H9 (cell line): Measurements from ENCODE around the gene TRIO. TPM values are rescaled to one million over a fixed set of nuclear protein-coding genes. Genes with fewer than 3 reads are reported as not detected.

Experiments
- DNase-seq: peaks from one replicate; pipeline ENCODE4 v3.0.0-alpha.2; 2017
- H2AFZ ChIP-seq: one replicate; pipeline ENCODE4 v1.6.1; 2013; ENCODE audit warnings: mild to moderate bottlenecking, low read length, control low read depth, moderate library complexity
- H2AK5ac ChIP-seq: 2 replicates; pipeline ENCODE4 v1.6.1; 2013; ENCODE audit warnings: low read length, control low read depth, mixed read lengths; ENCODE audit not compliant: insufficient read length
- H2BK120ac ChIP-seq: one replicate; pipeline ENCODE4 v1.6.1; 2013; ENCODE audit warnings: low read depth, mild to moderate bottlenecking, low read length, control low read depth, inconsistent platforms; ENCODE audit not compliant: poor library complexity, severe bottlenecking
- H2BK12ac ChIP-seq: 2 replicates; pipeline ENCODE4 v1.6.1; 2013; ENCODE audit warnings: low read length, control low read depth, mixed read lengths, low read depth; ENCODE audit not compliant: insufficient read length
- H2BK15ac ChIP-seq: 2 replicates; pipeline ENCODE4 v1.6.1; 2013; ENCODE audit warnings: low read depth, low read length, control low read depth
- H2BK20ac ChIP-seq: one replicate; pipeline ENCODE4 v1.6.1; 2013; ENCODE audit warnings: low read depth, mild to moderate bottlenecking, low read length, control low read depth, inconsistent platforms; ENCODE audit not compliant: poor library complexity, severe bottlenecking
- H2BK5ac ChIP-seq: 2 replicates; pipeline ENCODE4 v1.6.1; 2013; ENCODE audit warnings: low read length, control low read depth, mixed read lengths; ENCODE audit not compliant: insufficient read length
- H3K14ac ChIP-seq: 2 replicates; pipeline ENCODE4 v1.6.1; 2013; ENCODE audit warnings: low read length, control low read depth; ENCODE audit not compliant: insufficient read depth
- H3K18ac ChIP-seq: 2 replicates; pipeline ENCODE4 v1.6.1; 2013; ENCODE audit warnings: low read depth, mild to moderate bottlenecking, mixed read lengths, low read length, control low read depth; ENCODE audit not compliant: insufficient read length
- H3K23ac ChIP-seq: 2 replicates; pipeline ENCODE4 v1.6.1; 2013; ENCODE audit warnings: low read length, control low read depth, mixed read lengths, low read depth; ENCODE audit not compliant: insufficient read length
- H3K23me2 ChIP-seq: 2 replicates; pipeline ENCODE4 v1.6.1; 2013; ENCODE audit warnings: low read depth, mild to moderate bottlenecking, mixed read lengths, low read length, control low read depth; ENCODE audit not compliant: insufficient read length, poor library complexity, severe bottlenecking
- H3K27ac ChIP-seq: 2 replicates; pipeline ENCODE4 v1.5.1; 2013; ENCODE audit warnings: low read length, control low read depth, mixed read lengths, low read depth; ENCODE audit not compliant: insufficient read length
- H3K27me3 ChIP-seq: 2 replicates; pipeline ENCODE4 v1.6.1; 2013; ENCODE audit warnings: low read length, control low read depth, inconsistent platforms; ENCODE audit not compliant: insufficient read depth
- H3K4ac ChIP-seq: 2 replicates; pipeline ENCODE4 v1.6.1; 2013; ENCODE audit warnings: low read depth, mild to moderate bottlenecking, control low read depth, inconsistent platforms, low read length, moderate library complexity
- H3K4me1 ChIP-seq: 2 replicates; pipeline ENCODE4 v1.6.1; 2013; ENCODE audit warnings: low read length, control low read depth, inconsistent platforms; ENCODE audit not compliant: insufficient read depth
- H3K4me2 ChIP-seq: 2 replicates; pipeline ENCODE4 v1.6.1; 2013; ENCODE audit warnings: low read length, control low read depth, mixed read lengths; ENCODE audit not compliant: insufficient read length, insufficient read depth
- H3K56ac ChIP-seq: 2 replicates; pipeline ENCODE4 v1.6.1; 2013; ENCODE audit warnings: low read depth, mild to moderate bottlenecking, mixed read lengths, low read length, control low read depth; ENCODE audit not compliant: insufficient read length
- H3K79me1 ChIP-seq: 2 replicates; pipeline ENCODE4 v1.6.1; 2013; ENCODE audit warnings: low read depth, mild to moderate bottlenecking, moderate library complexity, low read length, control low read depth, inconsistent platforms; ENCODE audit not compliant: insufficient read depth, poor library complexity, severe bottlenecking
- H3K79me2 ChIP-seq: 2 replicates; pipeline ENCODE4 v1.6.1; 2013; ENCODE audit warnings: low read length, control low read depth, inconsistent platforms; ENCODE audit not compliant: insufficient read depth
- H3K9ac ChIP-seq: 2 replicates; pipeline ENCODE4 v1.6.1; 2013; ENCODE audit warnings: low read length, control low read depth, mixed read lengths; ENCODE audit not compliant: insufficient read length; ENCODE audit errors: extremely low read depth
- H3K9me3 ChIP-seq: one replicate; pipeline ENCODE4 v1.6.1; 2013; ENCODE audit warnings: low read depth, low read length, inconsistent platforms; ENCODE audit not compliant: control insufficient read depth
- H3T11ph ChIP-seq: one replicate; pipeline ENCODE4 v1.6.1; 2013; ENCODE audit warnings: mild to moderate bottlenecking, low read length, control low read depth, inconsistent platforms
- H4K20me1 ChIP-seq: one replicate; pipeline ENCODE4 v1.6.1; 2013; ENCODE audit not compliant: control insufficient read depth, insufficient read length, insufficient read depth
- H4K5ac ChIP-seq: 2 replicates; pipeline ENCODE4 v1.6.1; 2013; ENCODE audit warnings: low read depth, mild to moderate bottlenecking, mixed read lengths, low read length, control low read depth; ENCODE audit not compliant: insufficient read length
- H4K8ac ChIP-seq: replicated peaks from 2 replicates; pipeline ENCODE4 v1.6.1; 2013; ENCODE audit warnings: low read length, control low read depth, mixed read lengths, low read depth; ENCODE audit not compliant: insufficient read length
- H4K91ac ChIP-seq: 2 replicates; pipeline ENCODE4 v1.6.1; 2013; ENCODE audit warnings: low read depth, mild to moderate bottlenecking, moderate library complexity, mixed read lengths, low read length, control low read depth; ENCODE audit not compliant: insufficient read length
- H3K27ac Mint-ChIP-seq, 3 experiments: 2 replicates in 2 of 3; 3 replicates in 1 of 3; pipeline ENCODE4 v1.8.0; 2020 to 2021; ENCODE audit warnings: mixed read lengths in 3 of 3, mild to moderate bottlenecking in 1 of 3, moderate library complexity in 1 of 3
- H3K27me3 Mint-ChIP-seq: 2 replicates; pipeline ENCODE4 v1.8.0; 2021; ENCODE audit warnings: low read depth, mild to moderate bottlenecking, moderate library complexity, mixed read lengths
- H3K36me3 Mint-ChIP-seq, 3 experiments: 2 replicates in 2 of 3; 3 replicates in 1 of 3; pipeline ENCODE4 v1.8.0; 2020 to 2021; ENCODE audit warnings: low read depth in 3 of 3, mixed read lengths in 3 of 3; ENCODE audit not compliant: insufficient read depth in 1 of 3
- H3K4me1 Mint-ChIP-seq, 2 experiments: 2 replicates each; pipeline ENCODE4 v1.8.0; 2020; ENCODE audit warnings: mixed read lengths in 2 of 2
- H3K4me3 Mint-ChIP-seq, 2 experiments: 2 replicates in 1 of 2; 3 replicates in 1 of 2; pipeline ENCODE4 v1.8.0; 2020 to 2021; ENCODE audit warnings: mild to moderate bottlenecking in 2 of 2, mixed read lengths in 2 of 2, moderate library complexity in 1 of 2
- H3K9me3 Mint-ChIP-seq, 2 experiments: 2 replicates in 1 of 2; 3 replicates in 1 of 2; pipeline ENCODE4 v1.8.0; 2020; ENCODE audit warnings: mild to moderate bottlenecking in 2 of 2, mixed read lengths in 2 of 2, moderate library complexity in 1 of 2
- CTCF ChIP-seq: fragments of 200-600 bp; sonication (generic); conservative IDR thresholded peaks from 3 replicates; pipeline ENCODE4 v1.8.0; 2021; ENCODE audit warnings: antibody characterized with exemption, mild to moderate bottlenecking
- WGBS: extraction: QIAGEN DNeasy Blood & Tissue Kit; methylation state at CpG from one replicate; pipeline ENCODE4 v1.1.7; 2013; ENCODE audit warnings: missing lambda C conversion rate, low lambda C conversion rate, mixed read lengths; ENCODE audit not compliant: insufficient read length; ENCODE audit errors: extremely low coverage; 5-methylcytosine and 5-hydroxymethylcytosine counted together
- total RNA-seq: library from RNA; stranded (reverse); gene quantifications from 2 replicates; pipeline ENCODE4 v1.2.1, GENCODE V29; 2021

The TRIO gene
- total RNA-seq, 1 experiment from 2014 or later = 87.8 TPM

GRCh38 chr5:14481349-14481748 lies 338.2 kb downstream of the TRIO start:
- Histone ChIP-seq H3K4me2 (no peak overlapping the region), H4K91ac (no peak overlapping the region), H3K27me3 (no peaks in the 10 kb centered on the region), H3K56ac (no peak overlapping the region), H3T11ph (no peak overlapping the region), H2AFZ (no peak overlapping the region), H3K23ac (no peak overlapping the region), H2BK120ac (no peak overlapping the region), H3K14ac (no peak overlapping the region), H3K79me2 (no peaks in the 10 kb centered on the region), H4K8ac (no peak overlapping the region), H4K20me1 (no peaks in the 10 kb centered on the region), H2BK12ac (no peak overlapping the region), H3K4me1 (no peaks in the 10 kb centered on the region), H3K9ac (no peak overlapping the region), H3K4ac (no peak overlapping the region), H3K79me1 (no peaks in the 10 kb centered on the region), H3K27ac (no peak overlapping the region), H2BK5ac (no peak overlapping the region), H2BK20ac (no peak overlapping the region), H3K18ac (no peak overlapping the region), H2AK5ac (no peak overlapping the region), H4K5ac (no peak overlapping the region), H2BK15ac (no peak overlapping the region), H3K9me3 (no peaks in the 10 kb centered on the region), H3K23me2 (no peaks in the 10 kb centered on the region)
- WGBS = no CpG with 5 or more reads among the region's 8 CpGs
- Mint-ChIP-seq H3K36me3 (peaks cover 17 to 75% (median 69%) of the 10 kb centered on the region in 3 experiments; a peak in 6 of 7 replicates), H3K27me3 (no peaks in the 10 kb centered on the region), H3K27ac (peak overlapping the region in 1 of 3 experiments; percentile 39; a peak in 1 of 7 replicates), H3K9me3 (no peaks in the 10 kb centered on the region), H3K4me1 (no peaks in the 10 kb centered on the region), H3K4me3 (no peak overlapping the region)
- no peak for TF ChIP-seq CTCF
- DNase-seq = no peak
